DMS 273 treated with DMSO at 0.1 percent for 48 hours (cell line): ENCODE data around the gene CFAP99.

Experiments used
- DNase-seq: peaks from one replicate; lab custom pipeline; 2025; lab: John Stamatoyannopoulos, UW

CFAP99 gene

DNA sequence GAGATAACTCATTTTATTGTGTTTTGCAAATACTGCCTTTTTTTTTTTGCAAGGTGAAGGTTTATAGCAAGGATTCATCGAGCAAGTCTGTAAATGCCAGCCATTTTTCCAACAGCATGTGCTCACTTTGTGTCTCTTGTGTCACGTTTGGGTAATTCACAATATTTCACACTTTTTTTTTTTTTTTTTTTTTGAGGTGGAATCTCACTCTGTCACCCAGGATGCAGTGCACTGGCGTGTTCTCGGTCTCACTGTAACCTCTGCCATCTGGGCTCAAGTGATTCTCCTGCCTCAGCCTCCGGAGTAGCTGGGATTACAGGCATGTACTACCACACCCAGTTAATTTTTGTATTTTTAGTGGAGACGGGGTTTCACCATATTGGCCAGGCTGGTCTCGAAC is 52.0 kb downstream of the CFAP99 start:
- no peak for DNase-seq

DNA sequence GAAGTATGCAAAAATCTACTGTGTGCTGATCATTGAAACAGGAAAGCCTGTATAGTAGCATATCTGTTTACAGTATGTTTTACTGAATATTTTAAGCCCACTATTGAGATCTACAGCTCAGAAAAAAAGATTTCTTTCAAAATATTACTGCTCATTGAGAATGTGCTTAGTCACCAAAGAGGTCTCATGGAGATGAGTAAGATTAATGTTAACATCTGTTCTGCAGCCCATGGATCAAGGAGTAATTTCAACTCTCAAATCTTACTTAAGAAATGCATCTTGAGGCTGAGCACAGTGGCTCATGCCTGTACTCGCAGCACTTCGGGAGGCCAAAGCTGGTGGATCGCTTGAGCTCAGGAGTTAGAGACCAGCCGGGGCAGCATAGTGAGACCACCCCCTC is 53.4 kb downstream of the CFAP99 start:
- no peak for DNase-seq

DNA sequence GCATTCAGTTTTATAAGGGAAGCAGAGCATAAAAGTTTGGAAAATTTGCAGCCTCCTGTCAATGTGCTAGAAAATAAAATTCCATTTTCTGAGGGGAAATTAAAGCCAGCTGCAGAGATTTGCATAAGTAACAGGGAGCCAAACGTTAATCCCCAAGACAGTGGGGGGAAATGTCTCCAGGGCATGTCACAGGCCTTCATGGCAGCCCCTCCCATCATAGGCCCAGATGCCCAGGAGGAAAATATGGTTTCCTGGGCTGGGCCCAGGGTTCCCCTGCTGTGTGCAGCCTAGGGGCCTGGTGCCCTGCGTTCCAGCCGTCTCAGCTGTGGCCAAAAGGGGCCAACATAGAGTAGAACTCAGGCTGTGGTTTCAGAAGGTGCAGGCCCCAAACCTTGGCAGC is 59.5 kb downstream of the CFAP99 start:
- DNase-seq = no peak

DNA sequence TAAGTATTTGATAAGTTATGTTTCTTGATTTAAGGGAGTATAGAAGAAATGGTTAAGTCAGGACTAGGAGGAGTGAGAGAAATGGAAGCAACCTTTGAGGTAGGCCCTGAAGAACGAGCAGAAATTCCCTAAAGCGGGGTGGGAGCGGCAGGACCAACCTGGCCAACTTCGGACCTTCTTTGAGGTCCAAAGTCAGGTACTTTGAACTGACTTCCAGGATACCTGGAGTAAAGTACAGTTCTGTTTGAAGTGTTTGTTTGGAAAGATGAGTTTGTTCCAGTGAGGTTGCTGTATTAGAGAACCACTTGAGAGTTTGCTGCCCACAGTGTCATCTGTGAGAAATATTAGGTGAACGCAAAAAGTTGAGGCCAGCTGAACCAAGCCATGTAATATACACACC is 61.9 kb downstream of the CFAP99 start:
- DNase-seq = no peak

DNA sequence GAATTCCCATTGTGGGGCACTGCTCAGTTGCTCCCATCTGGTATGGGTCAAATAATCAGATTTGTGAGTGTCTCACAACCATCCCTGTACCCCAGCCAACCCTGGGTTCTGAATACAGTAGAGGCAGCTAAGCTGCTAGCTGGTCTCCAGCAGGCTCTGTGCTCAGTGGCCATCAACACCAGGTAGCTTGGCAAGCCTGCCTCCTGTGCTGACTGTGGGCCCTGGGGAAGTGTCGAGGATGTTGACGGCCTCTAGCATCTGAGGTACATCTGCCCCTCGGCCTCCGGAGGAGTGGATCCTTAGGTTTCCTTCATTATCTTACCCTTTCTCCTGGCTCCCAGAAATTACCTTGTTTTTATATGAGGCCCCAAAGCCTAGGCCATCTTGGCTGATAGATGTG is 63.4 kb downstream of the CFAP99 start:
- no peak for DNase-seq

DNA sequence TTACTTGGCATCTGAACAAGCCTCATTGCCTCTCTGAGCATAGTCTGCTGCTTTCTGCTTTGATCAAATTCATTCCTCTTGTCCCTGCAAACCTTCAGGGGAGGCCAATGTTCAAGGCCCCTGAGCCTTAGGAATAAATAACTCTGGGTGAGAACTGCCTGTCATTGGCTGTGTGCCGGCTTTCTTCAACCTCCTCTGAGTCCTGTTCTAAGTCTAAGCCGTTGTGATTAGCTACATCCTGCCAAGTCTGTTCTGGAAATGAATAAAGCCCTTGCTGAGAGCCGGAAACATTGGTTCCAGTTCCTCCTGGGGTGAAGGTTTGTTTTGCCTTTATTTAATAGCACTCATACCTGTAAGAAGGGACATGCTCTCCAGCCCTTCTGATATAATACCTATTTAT is 63.9 kb downstream of the CFAP99 start:
- DNase-seq = no peak

DNA sequence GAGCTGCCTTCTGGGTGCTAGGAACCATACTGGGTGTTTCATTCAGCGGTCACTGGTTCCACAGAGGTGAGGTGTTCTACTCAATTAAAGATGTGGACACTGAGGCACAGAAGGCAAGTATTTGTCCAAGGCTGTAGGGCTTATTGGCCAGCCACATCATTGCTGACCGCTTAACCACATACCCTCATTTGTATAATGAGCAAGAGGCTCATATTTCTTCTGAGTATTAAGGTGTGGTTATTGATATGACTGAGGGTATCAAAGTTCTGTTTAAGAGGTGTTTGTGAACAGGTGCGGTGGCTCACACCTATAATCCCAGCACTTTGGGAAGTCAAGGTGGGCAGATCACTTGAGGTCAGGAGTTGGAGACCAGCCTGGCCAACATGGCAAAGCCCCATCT is 64.5 kb downstream of the CFAP99 start:
- DNase-seq = no peak

DNA sequence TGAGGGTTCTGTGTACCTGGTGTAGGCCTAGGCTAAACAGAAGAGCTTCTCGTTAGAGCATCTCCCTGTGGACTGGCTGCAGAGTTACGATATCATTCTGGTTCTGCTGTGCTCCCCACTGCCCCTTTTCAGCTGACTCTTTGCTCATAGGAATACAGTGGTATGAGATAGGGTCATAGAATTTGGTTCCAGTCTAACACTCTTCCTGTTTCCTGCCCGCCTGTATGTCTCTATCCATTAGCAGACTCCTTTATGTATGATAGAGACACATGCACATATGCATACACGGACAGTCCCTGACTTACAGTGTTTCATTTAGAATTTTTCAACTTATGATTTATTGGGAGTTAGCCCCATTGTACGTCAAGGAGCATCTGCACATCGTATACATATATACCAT is 65.4 kb downstream of the CFAP99 start:
- DNase-seq = no peak

DNA sequence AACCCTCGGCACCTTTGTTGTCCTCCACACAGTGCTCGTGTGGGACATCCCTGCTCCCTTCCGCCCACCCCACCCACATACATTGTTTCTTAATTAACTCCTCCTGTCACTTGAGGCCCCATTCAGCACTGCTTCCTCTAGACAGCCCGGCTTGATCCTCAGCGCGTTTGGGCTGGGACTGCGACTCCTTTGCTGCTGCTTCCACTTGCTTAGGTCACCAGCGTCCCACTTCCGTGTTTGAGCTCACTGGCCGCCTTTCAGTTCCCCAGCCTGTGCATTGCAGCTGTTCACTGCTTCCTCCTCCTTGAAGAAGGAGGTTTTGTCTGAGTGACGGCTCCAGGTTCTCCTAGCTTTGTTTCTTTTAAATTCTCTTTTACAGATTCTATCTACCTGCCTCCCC is 66.2 kb downstream of the CFAP99 start:
- DNase-seq = no peak

DNA sequence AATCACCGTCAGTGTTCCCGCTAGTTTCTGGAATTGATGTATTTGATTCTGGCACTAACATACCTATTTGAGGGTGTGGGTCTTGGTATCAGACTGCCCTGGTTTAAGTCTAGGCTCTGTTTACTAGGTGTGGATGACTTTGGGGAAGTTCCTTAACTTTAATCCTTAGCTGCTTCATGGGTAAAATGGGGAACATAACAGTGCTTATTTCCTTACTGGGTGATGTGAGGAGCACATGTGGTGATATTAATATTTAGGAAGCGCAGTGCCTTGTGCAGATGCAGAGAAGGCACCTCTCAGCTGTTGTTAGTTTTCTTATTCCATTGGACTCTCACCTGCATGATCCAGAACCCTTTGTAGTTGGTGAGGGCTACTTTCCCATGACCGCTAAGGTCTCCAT is 67.2 kb downstream of the CFAP99 start:
- DNase-seq = no peak

DNA sequence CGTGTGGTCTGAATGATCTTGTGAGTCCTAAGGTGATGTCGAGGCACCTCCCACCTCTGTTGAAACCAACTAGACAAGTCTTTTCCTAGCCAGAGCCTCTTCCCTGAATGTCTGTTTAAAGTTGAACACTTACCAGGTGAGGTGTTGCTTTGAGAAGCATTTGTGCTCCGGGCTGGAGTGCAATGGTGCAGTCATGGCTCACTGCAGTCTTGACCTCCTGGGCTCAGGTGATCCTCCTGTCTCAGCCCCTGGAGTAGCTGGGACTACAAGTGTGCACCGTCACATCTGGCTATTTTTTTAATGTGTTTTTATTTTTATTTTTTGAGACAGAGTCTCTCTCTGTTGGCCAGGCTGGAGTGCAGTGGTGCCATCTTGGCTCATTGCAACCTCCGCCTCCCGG is 68.2 kb downstream of the CFAP99 start:
- DNase-seq = no peak

DNA sequence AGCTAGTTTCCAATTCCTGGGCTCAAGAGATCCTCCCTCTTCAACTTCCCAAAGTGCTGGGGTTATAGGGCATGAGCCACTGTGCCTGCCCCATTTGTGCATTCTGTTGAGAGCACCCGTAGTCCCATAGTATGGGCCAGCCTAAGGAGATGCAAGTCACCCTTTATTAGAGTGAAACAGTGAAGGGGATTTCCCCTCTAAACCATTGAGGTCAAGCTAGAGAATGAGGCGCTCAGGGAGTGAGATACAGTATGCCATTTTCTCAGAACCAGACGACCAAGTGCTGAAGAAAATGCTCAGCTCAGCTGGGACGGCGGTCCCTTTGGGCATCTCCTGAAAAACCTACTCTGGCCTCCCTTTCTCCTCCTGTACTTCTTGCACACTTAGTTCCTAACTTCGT is 68.9 kb downstream of the CFAP99 start:
- DNase-seq = no peak

DNA sequence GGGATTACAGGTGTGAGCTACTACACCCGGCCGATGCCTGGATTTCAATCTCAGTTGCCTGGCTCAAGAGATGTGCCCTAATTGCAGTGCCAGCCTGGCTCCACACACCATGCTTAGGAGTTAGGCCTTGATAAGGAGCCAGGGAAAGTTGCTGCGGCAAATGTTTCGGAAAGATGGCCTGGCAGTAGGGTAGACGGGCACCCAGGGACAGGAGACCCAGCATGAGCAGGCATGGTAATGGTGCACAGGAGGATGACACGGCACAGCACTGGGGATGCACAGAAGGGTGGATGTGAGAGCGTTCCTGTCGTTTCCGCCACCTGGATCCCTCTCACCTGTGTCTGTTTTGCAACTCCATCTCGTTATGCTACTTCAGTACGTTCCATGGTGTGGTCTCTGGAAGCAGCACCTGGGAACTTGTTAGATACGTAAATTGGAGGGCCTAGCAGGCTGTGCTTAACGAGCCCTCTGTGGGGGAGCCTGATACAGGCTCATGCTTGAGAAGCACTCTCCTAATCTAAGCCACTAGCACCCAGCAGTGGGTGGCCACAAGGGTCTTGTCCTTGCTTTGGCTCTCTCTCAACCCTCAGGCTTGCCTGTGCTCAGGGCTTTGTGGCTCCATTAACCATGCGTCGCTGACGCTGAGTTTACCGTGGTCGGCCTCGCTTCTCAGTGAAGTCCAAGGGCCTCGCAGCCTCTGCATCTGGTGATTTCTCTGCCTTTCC is 70.5 kb downstream of the CFAP99 start:
- DNase-seq = no peak

DNA sequence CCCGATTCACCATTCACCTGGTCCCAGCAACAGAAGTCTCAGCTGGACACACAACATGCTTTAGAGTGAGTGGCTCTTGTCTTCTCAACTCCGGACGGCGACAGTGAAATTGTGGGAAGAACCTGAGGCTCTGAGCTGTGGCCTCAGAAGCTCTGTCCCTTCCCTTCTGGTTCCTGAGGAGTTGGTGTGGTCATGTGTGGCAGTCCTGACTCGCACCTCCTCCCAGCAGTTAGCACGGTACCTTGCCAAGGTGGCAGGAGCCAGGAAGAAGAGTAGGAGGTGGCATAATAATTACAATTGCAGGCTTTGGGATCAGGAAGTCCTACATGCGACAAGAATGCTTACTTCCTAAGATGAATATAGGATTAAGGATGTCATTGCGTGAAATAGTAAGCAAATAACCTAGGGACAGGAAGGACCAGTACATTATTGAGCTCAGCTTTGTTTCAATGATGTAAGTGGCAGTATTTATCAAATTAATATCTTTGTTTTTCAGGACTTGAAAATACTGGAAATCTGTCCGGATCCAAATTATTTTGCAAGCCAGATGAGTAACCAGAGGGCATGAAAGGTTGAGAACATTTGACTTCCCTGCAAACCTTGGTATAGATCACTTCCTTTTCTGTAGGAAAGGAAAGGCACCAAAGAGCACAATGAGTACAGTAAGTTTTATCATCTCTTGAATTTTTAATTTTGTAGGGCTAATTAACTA is 71.2 kb downstream of the CFAP99 start:
- no peak for DNase-seq

DNA sequence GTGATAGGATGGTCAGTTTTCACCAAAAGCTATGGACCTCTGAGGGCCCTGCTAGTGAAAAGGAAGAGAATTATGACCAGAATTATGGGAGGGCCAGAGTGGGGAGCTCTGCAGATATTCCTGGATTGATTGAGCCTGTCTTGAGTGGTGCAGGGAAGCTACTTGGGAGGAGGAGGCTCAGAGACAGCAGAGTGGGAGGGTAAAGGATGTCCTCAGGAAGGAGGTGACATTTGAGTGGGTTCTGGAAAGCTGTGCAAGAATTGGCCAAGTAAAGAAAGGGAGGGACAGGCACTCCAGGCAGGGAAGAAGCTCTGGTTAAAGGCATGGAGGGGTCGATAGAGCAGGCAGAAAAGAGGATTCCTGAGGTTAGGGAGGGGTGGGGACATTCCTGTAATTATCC is 74.2 kb downstream of the CFAP99 start:
- DNase-seq = no peak

DNA sequence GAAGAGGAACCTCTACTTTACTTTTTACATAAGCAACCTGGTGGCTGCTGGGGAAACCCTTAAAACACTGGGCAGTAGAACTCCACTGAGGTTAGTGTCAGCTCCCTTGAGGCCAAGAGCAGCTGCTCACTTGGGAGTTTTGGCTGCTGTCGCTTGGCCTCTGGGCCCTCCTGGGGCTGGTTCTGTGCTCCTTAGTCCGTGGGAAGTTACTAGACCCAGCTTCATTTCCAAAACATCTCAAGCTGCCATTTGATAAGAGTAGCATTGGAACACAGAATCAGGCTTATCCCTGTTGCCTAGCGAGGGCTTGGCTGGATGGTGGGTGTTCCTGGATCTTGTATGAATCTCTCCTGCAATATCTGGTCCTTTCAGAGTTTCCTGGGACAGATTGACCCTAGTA is 76.2 kb downstream of the CFAP99 start:
- no peak for DNase-seq

DNA sequence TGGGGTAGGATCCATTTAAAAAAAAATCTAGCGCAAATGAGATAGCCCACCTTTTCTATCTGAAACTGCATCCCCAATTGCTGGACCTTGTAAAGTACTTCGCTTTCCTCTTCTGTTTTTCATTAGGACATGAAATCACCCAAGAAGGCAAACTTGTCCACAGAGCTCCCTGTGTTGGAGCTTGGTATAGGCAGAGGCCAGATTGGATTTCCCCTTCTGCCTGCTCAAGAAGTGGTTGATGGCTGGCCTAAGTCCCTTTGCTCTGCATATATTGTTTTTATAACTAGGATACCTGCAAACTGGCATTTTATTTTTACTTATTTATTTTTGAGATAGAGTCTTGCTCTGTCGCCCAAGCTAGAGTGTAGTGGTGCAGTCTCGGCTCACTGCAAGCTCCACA is 78.6 kb downstream of the CFAP99 start:
- no peak for DNase-seq

DNA sequence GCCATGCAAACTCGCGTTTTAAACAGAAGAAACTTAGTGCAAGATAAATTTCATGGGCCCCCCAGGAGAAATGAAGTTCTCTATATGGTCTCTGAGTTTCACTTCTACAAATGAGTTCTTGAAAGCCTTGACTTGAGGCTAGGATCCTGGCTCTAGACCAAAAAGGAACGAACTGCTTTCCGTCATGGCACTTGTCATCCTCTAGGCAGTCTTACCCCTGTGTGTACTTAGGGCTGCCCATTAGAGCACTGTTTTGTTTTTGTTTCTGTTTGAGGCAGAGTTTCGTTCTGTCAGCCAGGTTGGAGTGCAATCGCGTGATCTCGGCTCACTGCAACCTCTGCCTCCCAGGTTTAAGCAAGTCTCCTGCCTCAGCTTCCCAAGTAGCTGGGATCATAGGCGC is 79.2 kb downstream of the CFAP99 start:
- no peak for DNase-seq

DNA sequence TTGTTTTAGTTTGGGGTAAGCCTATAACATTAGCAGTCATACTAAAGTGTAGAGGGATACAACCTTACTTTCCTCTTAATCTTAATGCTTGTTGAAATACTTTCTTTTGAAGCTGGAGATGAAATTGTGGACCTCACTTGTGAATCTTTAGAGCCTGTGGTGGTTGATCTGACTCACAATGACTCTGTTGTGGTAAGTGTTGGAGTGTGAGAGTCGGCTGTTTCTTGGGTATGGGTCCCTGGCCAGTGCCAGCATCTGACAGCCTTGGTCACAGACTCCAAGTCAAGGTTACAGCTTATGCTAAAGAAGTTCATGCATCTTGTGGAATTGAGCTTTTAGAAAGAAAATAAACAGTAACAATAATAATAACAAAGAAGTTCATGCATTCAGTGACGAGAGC is 81.8 kb downstream of the CFAP99 start:
- DNase-seq = no peak

DNA sequence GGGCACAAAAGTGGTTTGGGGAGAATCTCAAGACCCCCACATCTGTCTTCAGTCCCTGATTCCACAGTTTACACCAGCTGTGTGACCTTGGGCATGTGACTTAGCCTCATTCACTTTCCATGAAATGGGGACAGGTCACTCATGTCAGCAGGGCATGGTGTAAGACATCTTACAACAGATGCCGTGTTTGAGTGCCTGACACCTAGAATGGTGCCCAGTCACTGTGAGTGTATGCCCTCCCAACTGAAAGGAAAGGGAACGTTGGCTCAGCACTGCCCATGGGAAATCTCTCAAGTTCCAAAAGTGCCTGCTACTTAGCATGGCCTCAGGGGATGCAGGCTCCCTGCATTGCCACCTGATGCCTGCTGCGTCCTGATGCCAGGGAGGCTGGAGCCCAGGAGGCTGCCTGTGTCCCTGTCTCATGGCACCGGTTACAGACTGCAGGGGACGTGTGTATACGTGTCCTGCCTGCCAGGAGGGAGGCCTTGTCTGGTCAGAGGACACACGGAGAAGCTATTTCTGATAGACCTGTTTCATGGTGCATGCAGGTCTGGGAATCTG is 82.4 kb downstream of the CFAP99 start:
- DNase-seq = no peak

DNA sequence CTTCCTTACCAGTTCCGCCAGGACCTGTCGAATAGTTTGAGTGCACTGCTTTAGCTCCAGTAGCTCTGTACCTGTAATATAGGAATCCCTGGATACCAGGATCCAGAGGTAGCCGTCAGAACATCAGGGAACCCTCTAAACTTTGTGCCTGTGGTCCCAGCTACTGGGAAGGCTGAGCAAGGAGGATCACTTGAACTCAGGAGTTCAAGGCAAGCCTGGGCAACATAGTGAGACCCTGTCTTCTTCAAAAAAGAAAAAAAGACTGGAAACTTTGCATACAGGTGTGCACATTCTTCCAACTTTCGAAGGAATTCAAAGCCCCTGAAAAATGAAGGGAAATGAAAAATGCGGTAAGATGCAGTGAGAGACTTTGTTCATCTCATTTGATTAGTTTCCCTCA is 85.1 kb downstream of the CFAP99 start:
- DNase-seq = no peak

DNA sequence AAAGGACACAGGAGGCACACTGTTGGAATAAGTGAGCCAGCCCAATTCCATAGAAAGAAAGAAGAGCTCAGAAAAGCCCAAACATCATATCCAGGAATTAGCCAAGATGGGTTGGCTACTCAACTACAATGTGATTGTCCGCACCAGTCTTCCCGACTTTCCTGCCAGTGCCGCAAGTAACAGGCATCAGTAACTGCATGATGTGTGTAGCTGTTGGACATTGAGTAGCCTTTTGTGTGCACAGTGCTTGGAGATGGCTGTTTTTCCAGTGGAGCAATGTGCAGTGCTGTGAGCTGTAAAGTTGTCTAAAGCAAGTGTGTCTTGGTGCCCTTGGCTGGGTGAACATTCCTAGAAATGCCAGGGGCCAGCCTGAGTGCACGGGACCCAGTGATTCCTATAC is 88.5 kb downstream of the CFAP99 start:
- no peak for DNase-seq

DNA sequence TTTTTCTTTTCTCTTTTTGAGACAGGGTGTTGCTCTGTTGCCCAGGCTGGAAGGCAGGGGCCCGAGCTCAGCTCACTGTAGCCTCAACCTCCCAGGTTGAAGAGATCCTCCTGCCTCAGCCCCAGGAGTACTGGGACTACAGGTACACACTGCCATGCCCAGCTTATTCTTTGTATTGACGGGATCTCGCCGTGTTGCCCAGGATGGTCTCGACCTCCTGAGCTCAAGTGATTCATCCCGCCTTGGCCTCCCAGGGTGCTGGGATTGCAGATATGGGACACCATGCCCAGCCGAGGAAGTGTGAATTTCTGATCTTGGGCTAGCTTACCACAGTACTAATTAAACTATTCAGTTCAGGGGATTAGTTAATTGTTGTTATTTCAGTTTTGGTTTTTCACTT is 89.1 kb downstream of the CFAP99 start:
- DNase-seq = no peak
